ENCODE measurements around the gene MOCOS. TPM values are rescaled to one million over a fixed set of nuclear protein-coding genes. Genes with fewer than 3 reads are reported as not detected.
A peak's percentile ranks its signal among the peaks of the same experiment; 100 is the strongest.

The MOCOS gene
- total RNA-seq, 1 donor from 2014 or later = 2.2 TPM

- no peaks in the 10 kb centered on the region for H3K36me3 ChIP-seq
- no peaks in the 10 kb centered on the region for H3K9me3 ChIP-seq
- H3K27me3 ChIP-seq = no peaks in the 10 kb centered on the region
- TF ChIP-seq CTCF (IDR thresholded peaks at IDR 0.05) (no peak), POLR2AphosphoS5 (IDR thresholded peaks at IDR 0.05; ENCODE audit: insufficient read depth in 1 of 2, low read depth in 1 of 2) (no peak), POLR2A (IDR thresholded peaks at IDR 0.05) (no peak)
- peak overlapping the region; percentile 64 to 67 for H3K4me3 ChIP-seq
- no peak overlapping the region for H3K27ac ChIP-seq
- H3K4me1 ChIP-seq = peaks cover 25% of the 10 kb centered on the region
- intact Hi-C loops (cut with DNase I) = no loop called here
- DNase-seq (ENCODE audit: extremely low spot score in 2 of 2) = no peak
These were observed 777 bp downstream of the MOCOS start for GRCh38 chr18:36187826-36188721.

- no peaks in the 10 kb centered on the region for H3K36me3 ChIP-seq
- intact Hi-C loops (cut with DNase I) = no loop called here
- no peak overlapping the region for H3K4me3 ChIP-seq
- no peak for TF ChIP-seq CTCF (IDR thresholded peaks at IDR 0.05)
- TF ChIP-seq POLR2A (IDR thresholded peaks at IDR 0.05) = no peak
- TF ChIP-seq POLR2AphosphoS5 (IDR thresholded peaks at IDR 0.05; ENCODE audit: insufficient read depth in 1 of 2, low read depth in 1 of 2) = no peak
- peaks cover 25% of the 10 kb centered on the region for H3K4me1 ChIP-seq
- no peak for DNase-seq (ENCODE audit: extremely low spot score in 2 of 2)
- H3K9me3 ChIP-seq = no peaks in the 10 kb centered on the region
- H3K27ac ChIP-seq = no peak overlapping the region
- no peaks in the 10 kb centered on the region for H3K27me3 ChIP-seq
These were observed 1.6 kb downstream of the MOCOS start for GRCh38 chr18:36188916-36189315.

- Histone ChIP-seq H3K27ac (no peak overlapping the region), H3K36me3 (no peaks in the 10 kb centered on the region), H3K9me3 (no peaks in the 10 kb centered on the region), H3K4me3 (no peak overlapping the region), H3K27me3 (no peaks in the 10 kb centered on the region), H3K4me1 (peaks cover 25% of the 10 kb centered on the region)
- intact Hi-C loops (cut with DNase I) = no loop called here
- peak in 1 of 2 donors; percentile 3 for DNase-seq (ENCODE audit: extremely low spot score in 2 of 2)
- TF ChIP-seq POLR2AphosphoS5 (IDR thresholded peaks at IDR 0.05; ENCODE audit: insufficient read depth in 1 of 2, low read depth in 1 of 2) (no peak), CTCF (IDR thresholded peaks at IDR 0.05) (no peak), POLR2A (IDR thresholded peaks at IDR 0.05) (no peak)
These were observed 2.2 kb downstream of the MOCOS start for GRCh38 chr18:36189486-36189885.

- Histone ChIP-seq H3K4me1 (peaks cover 21% of the 10 kb centered on the region), H3K9me3 (no peaks in the 10 kb centered on the region), H3K36me3 (no peaks in the 10 kb centered on the region), H3K27me3 (no peaks in the 10 kb centered on the region), H3K27ac (no peak overlapping the region), H3K4me3 (no peak overlapping the region)
- intact Hi-C loops (cut with DNase I) = no loop called here
- no peak for TF ChIP-seq POLR2A (IDR thresholded peaks at IDR 0.05)
- DNase-seq (ENCODE audit: extremely low spot score in 2 of 2) = peak; percentile 47 to 67
These were observed 4.0 kb downstream of the MOCOS start for GRCh38 chr18:36191286-36191685.

- TF ChIP-seq POLR2A (IDR thresholded peaks at IDR 0.05) (no peak), POLR2AphosphoS5 (IDR thresholded peaks at IDR 0.05; ENCODE audit: insufficient read depth in 1 of 2, low read depth in 1 of 2) (no peak), CTCF (IDR thresholded peaks at IDR 0.05) (no peak)
- H3K4me1 ChIP-seq = peaks cover 16% of the 10 kb centered on the region
- no peak overlapping the region for H3K27ac ChIP-seq
- H3K27me3 ChIP-seq = no peaks in the 10 kb centered on the region
- intact Hi-C loops (cut with DNase I) = no loop called here
- DNase-seq (ENCODE audit: extremely low spot score in 2 of 2) = no peak
- no peaks in the 10 kb centered on the region for H3K9me3 ChIP-seq
- H3K36me3 ChIP-seq = no peaks in the 10 kb centered on the region
- H3K4me3 ChIP-seq = no peak overlapping the region
These were observed 4.4 kb downstream of the MOCOS start for GRCh38 chr18:36191711-36192110.

All from vagina (tissue), 2 donors.